ENCODE results near the gene GNE.

GNE gene

DNA sequence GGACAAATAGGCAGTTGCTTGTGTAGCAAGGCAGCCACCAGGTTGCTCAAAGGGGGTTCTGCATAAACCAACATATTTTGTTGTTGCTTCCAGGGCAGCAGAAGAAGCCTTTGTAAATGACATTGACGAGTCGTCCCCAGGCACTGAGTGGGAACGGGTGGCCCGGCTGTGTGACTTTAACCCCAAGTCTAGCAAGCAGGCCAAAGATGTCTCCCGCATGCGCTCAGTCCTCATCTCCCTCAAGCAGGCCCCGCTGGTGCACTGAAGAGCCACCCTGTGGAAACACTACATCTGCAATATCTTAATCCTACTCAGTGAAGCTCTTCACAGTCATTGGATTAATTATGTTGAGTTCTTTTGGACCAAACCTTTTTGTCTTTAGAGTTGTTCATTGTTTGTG, 46.7 kb downstream of the GNE start:
- Mint-ChIP-seq H3K9me3 (no peaks in the 10 kb centered on the region), H3K27ac (no peak overlapping the region), H3K27me3 (no peaks in the 10 kb centered on the region), H3K36me3 (peaks cover 69% of the 10 kb centered on the region), H3K4me1 (peaks cover 46% of the 10 kb centered on the region), H3K4me3 (no peak overlapping the region)
- DNase-seq, result no peak
- CTCF ChIA-PET, result no interaction called here

DNA sequence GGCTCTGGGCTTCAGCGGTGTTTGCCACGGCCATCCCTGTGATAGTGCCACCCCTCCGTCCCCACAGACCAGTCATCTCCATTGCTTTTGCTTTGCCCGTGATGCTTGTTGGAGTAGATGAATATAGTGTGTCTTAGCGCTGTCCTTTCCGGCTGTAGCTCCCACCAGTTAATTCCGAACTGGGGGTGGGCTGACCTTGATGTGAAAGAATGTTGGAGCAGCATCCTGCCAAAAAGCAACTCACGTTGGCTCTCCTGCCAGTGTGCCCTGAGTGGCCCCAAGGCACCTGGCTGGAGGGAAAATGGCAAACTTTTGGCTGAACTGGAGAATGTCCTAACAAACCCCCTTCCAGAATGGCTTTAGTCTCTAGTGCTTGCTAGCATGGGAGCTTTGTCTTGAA, 47.5 kb downstream of the GNE start:
- CTCF ChIA-PET, result no interaction called here
- no peaks in the 10 kb centered on the region for H3K9me3 Mint-ChIP-seq
- H3K36me3 Mint-ChIP-seq, result peaks cover 70% of the 10 kb centered on the region
- H3K27me3 Mint-ChIP-seq, result no peaks in the 10 kb centered on the region
- H3K27ac Mint-ChIP-seq, result no peak overlapping the region
- no peak overlapping the region for H3K4me3 Mint-ChIP-seq
- no peak for DNase-seq
- H3K4me1 Mint-ChIP-seq, result peaks cover 45% of the 10 kb centered on the region

- Mint-ChIP-seq H3K36me3 (peaks cover 73% of the 10 kb centered on the region), H3K9me3 (no peaks in the 10 kb centered on the region), H3K4me1 (peaks cover 36% of the 10 kb centered on the region), H3K4me3 (no peak overlapping the region), H3K27ac (peak overlapping the region; percentile 68), H3K27me3 (no peaks in the 10 kb centered on the region)
- no peak for DNase-seq
- CTCF ChIA-PET, result interaction anchor here (0.9 to 1.3 kb wide), 2 partner anchors 19 to 106 kb away, joined by 4 read pairs; no protein-coding TSS in a partner anchor
These were observed 49.6 kb downstream of the GNE start for GRCh38 chr9:36208521-36209253.

GRCh38 chr9:36207546-36208012, 50.7 kb downstream of the GNE start:
- Mint-ChIP-seq H3K4me3 (no peak overlapping the region), H3K36me3 (peaks cover 77% of the 10 kb centered on the region), H3K4me1 (peaks cover 31% of the 10 kb centered on the region), H3K27me3 (no peaks in the 10 kb centered on the region), H3K27ac (peak overlapping the region; percentile 44), H3K9me3 (no peaks in the 10 kb centered on the region)
- CTCF ChIA-PET, result interaction anchor here (0.8 to 1.7 kb wide), 3 partner anchors 16 to 108 kb away, joined by 3 to 7 read pairs (median 4); partner anchors contain the start of gene CLTA
- no peak for DNase-seq

DNA sequence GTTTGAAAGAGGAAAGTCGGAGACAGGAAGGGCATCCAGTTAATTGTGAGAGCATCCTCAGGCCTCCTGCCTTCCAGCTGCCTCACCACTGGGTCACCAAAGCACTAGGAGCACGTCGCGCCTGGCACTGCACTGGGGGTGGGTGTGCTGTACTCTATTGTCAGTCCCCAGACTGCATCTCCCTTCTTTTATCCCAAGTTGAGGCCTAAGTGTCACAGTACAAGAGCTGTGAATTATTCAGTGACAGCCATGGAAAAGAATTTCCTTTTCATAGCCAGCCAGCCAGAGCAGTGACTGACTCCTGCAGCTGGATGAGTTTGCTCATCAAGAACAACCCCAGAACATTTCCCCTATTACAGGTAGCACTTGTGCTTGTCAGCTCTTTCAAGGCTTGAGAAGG, 51.2 kb downstream of the GNE start:
- Mint-ChIP-seq H3K4me3 (no peak overlapping the region), H3K27me3 (no peaks in the 10 kb centered on the region), H3K4me1 (peaks cover 31% of the 10 kb centered on the region), H3K9me3 (no peaks in the 10 kb centered on the region), H3K27ac (no peak overlapping the region), H3K36me3 (peaks cover 80% of the 10 kb centered on the region)
- DNase-seq, result no peak
- CTCF ChIA-PET, result interaction anchor here (0.8 to 1.7 kb wide), 2 partner anchors 16 to 108 kb away, joined by 3 to 7 read pairs; partner anchors contain the start of gene CLTA

DNA sequence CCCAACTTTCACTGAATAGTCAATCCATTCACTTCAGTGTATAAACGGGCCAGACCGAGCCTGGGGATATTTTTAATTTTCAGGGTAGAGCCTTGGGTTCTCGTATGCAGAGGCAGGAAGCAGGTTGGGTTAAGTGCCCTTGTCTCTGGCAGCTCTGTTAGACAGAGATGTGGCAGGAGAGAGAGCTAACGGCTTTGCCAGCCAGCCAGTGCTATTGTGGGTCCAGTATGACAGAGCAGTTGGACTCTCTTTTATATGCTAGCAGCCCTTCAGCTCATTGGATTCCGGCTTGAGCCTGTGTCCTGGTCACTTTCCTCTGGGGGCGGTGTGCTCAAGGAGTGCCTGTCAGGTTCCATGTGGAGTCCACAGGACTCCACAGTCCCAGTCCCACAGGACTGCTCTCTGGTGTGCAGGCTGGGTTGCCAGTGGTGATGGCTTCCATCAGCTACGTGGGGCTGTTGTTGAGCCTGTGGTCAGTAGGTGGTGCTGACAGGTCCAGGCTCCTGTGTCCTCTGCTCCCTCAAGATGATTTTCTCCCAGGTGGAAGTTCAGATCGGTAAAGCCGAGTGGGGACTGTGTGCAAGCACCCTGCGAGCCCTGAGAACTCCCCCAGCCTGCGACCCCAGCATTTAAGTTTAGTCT, 53.2 kb downstream of the GNE start:
- Mint-ChIP-seq H3K9me3 (no peaks in the 10 kb centered on the region), H3K36me3 (peaks cover 65% of the 10 kb centered on the region), H3K4me1 (peaks cover 31% of the 10 kb centered on the region), H3K27me3 (no peaks in the 10 kb centered on the region), H3K27ac (no peak overlapping the region), H3K4me3 (no peak overlapping the region)
- DNase-seq, result no peak
- CTCF ChIA-PET, result interaction anchor here (0.7 to 0.9 kb wide), 2 partner anchors 16 to 44 kb away, joined by 3 read pairs; no protein-coding TSS in a partner anchor

DNA sequence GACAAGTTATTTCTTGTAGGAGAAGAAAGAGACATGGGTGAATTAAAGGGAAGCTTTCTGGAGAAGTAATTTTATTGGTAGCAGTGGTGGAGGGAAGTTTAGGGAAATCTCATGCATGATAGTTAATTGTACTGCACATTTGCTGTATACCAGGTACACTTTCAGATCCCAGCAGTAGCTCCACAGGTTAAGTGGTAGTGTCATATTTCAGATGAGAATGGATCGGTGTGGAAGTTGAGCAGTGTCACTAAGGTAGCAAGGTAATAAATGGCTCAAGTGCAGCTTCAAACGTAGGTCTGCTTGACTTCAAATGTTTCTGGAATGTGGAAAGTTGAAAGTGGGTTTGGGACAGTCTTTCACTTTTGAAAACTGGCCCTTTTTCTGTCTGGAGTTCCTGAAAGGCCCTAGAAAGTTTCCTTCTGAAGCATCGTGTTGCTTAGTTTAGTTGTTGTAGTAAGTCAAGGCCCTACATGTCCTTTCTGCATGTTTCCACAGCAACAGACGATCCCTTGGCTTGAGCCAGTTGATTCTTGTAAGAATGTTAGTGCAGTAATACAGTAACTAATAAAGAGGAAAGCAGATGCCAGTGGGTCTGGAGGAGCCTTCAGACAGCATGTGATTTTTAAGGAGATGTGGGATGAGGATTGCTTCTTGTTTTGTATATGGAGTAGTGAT, 63.8 kb downstream of the GNE start:
- DNase-seq, result no peak
- H3K27ac Mint-ChIP-seq, result no peak overlapping the region
- H3K27me3 Mint-ChIP-seq, result no peaks in the 10 kb centered on the region

DNA sequence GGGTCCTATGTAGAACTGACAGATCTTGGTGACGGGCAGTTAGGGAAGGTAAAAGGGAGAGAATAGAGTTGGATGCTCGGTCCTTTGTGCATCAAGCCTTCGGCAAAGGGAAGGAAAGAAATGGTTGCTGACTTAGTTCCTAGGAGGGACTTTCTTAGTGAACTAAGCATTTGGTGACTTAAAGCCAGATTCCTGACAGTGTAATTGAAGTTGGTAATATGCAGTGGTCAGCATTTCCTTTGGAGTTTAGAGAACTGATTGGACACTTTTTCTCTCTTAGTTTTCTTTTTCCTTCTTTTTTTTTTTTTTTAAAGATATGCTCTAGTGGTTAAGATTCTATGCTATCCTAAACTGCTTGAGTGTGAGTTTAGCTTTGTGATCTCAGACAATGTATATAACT, 65.2 kb downstream of the GNE start:
- Mint-ChIP-seq H3K9me3 (no peaks in the 10 kb centered on the region), H3K4me3 (peak overlapping the region; percentile 92), H3K27ac (peak overlapping the region; percentile 38), H3K4me1 (peaks cover 50% of the 10 kb centered on the region), H3K36me3 (peaks cover 35% of the 10 kb centered on the region), H3K27me3 (peaks cover 6% of the 10 kb centered on the region)
- CTCF ChIA-PET, result interaction anchor here (1.2 to 2.1 kb wide), 2 partner anchors 89 to 136 kb away, joined by 3 to 5 read pairs; no protein-coding TSS in a partner anchor
- DNase-seq, result no peak

More for the DNA sequence above, 63.8 kb downstream of the GNE start:
- H3K9me3 Mint-ChIP-seq, result no peaks in the 10 kb centered on the region
- CTCF ChIA-PET, result interaction anchor here (0.8 to 2.1 kb wide), 2 partner anchors 8 to 134 kb away, joined by 3 to 5 read pairs; no protein-coding TSS in a partner anchor
- H3K4me3 Mint-ChIP-seq, result peak overlapping the region; percentile 16
- peaks cover 39% of the 10 kb centered on the region for H3K36me3 Mint-ChIP-seq
- H3K4me1 Mint-ChIP-seq, result peaks cover 49% of the 10 kb centered on the region

DNA sequence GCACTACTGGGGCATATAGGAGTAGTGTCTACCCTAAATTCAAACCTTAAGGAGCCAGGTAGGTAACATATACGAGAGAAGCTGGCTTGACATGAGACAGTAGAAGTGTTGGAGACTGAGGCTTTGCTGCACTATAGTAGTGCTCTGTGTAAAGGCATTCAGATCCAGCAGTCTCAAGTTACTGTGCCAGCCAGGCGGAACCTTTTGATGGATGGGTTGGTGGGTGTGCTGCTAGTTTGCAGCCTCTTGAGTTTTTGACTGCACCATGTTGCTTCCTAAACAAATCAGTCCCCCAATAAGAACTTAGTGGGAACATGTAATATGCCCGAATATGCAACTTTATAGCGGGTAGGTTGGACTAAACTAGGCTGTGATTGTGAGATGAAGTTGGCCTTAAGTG, 66.1 kb downstream of the GNE start:
- Mint-ChIP-seq H3K36me3 (peaks cover 30% of the 10 kb centered on the region), H3K9me3 (no peaks in the 10 kb centered on the region), H3K4me1 (peaks cover 49% of the 10 kb centered on the region), H3K4me3 (peak overlapping the region; percentile 92), H3K27ac (no peak overlapping the region), H3K27me3 (peaks cover 14% of the 10 kb centered on the region)
- no peak for DNase-seq
- CTCF ChIA-PET, result interaction anchor here (0.9 to 2.1 kb wide), 4 partner anchors 11 to 137 kb away, joined by 3 to 7 read pairs (median 4); no protein-coding TSS in a partner anchor

DNA sequence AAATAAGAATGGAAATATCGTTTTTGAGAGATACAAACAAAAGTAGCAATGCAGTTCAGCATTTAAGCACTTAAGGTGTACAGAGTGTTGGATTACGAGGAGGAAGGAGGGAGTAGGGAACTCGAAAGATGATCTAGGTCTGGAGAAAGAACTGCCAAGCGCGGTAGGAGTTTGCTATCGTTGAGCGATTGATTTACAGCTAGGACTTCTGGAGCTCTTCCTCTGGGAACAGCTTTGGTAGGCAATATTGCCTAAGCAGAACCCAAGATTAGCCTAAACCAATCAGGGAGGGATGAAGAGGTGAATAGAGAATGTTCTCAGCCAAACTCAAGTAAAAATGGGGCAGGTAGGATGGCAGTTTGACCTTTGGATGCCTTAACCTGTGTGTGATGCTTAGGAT, 66.6 kb downstream of the GNE start:
- H3K27me3 Mint-ChIP-seq, result peaks cover 14% of the 10 kb centered on the region
- no peaks in the 10 kb centered on the region for H3K9me3 Mint-ChIP-seq
- CTCF ChIA-PET, result interaction anchor here (0.9 to 3.1 kb wide), 7 partner anchors 11 to 537 kb away, joined by 3 to 18 read pairs (median 4); no protein-coding TSS in a partner anchor
- H3K4me3 Mint-ChIP-seq, result peak overlapping the region; percentile 92
- peaks cover 48% of the 10 kb centered on the region for H3K4me1 Mint-ChIP-seq
- no peak for DNase-seq
- peaks cover 28% of the 10 kb centered on the region for H3K36me3 Mint-ChIP-seq
- H3K27ac Mint-ChIP-seq, result peak overlapping the region; percentile 91

- DNase-seq, result peak; percentile 66
- CTCF ChIA-PET, result interaction anchor here (0.8 to 3.1 kb wide), 12 partner anchors 9 to 538 kb away, joined by 3 to 18 read pairs (median 4); no protein-coding TSS in a partner anchor
- Mint-ChIP-seq H3K4me3 (peak overlapping the region; percentile 92), H3K27me3 (peaks cover 15% of the 10 kb centered on the region), H3K36me3 (peaks cover 26% of the 10 kb centered on the region), H3K4me1 (peaks cover 48% of the 10 kb centered on the region), H3K9me3 (no peaks in the 10 kb centered on the region), H3K27ac (peak overlapping the region; percentile 91)
These were observed 67.0 kb downstream of the GNE start for GRCh38 chr9:36191290-36191645.

DNA sequence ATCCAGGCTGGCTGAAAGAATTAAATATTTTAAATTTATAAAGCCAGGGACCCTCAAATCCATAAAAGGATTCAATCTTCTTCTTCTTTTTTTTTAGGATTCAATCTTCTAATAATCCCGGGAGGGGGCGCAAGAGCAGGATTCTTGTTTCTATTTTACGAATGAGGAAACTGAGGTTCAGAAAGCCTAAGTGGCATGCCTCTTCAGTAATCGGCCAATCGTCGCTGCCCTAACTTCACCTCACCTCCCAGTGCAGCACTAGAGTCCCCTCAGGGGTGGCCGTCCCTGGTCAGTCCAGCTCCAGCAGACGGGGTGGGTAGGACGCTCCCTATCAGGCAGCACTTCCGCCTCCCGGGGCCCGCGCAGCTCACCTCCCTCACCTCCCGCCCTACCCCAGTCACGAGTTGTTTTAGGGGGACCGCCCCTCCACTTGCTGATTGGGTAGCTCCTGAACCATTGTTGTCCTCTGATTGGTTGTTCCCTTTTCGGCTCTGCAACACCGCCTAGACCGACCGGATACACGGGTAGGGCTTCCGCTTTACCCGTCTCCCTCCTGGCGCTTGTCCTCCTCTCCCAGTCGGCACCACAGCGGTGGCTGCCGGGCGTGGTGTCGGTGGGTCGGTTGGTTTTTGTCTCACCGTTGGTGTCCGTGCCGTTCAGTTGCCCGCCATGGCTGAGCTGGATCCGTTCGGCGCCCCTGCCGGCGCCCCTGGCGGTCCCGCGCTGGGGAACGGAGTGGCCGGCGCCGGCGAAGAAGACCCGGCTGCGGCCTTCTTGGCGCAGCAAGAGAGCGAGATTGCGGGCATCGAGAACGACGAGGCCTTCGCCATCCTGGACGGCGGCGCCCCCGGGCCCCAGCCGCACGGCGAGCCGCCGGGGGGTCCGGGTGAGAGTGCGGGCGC, 67.6 kb downstream of the GNE start, which contains the start of gene CLTA:
CLTA (plus strand) TSS at position 534 of the 902 bp plus-strand sequence; CDS start at position 670, 136 bp downstream.
- peaks cover 26% of the 10 kb centered on the region for H3K36me3 Mint-ChIP-seq
- peaks cover 19% of the 10 kb centered on the region for H3K27me3 Mint-ChIP-seq
- no peaks in the 10 kb centered on the region for H3K9me3 Mint-ChIP-seq
- CTCF ChIA-PET, result interaction anchor here (0.8 to 3.1 kb wide), 19 partner anchors 9 to 539 kb away, joined by 3 to 18 read pairs (median 4); partner anchors contain the start of gene GLIPR2
- peak within 1 kb of the TSS; percentile 91 for H3K27ac Mint-ChIP-seq
- H3K4me1 Mint-ChIP-seq, result peaks cover 48% of the 10 kb centered on the region
- peak; percentile 97 for DNase-seq
- H3K4me3 Mint-ChIP-seq, result peak within 1 kb of the TSS; percentile 92

DNA sequence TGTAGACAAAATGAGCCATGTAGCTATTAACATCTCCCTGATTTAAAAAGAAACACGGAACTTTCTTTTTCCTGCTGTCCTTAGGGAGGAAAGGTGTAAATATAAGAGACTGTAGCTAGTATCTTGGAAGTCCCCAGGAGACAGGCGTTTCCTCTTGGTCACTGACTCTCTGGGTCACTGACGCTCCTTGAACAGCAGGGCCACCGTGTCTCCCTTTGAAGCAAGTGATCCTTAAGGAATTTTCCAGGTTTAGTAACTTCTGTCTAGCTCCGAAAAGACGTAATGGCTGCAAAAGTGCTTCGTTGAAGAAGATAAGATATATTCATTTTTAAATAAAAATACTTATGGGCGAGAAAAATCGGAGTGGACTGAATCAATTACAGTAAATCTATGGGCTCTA, 68.3 kb downstream of the GNE start:
- DNase-seq, result no peak
- Mint-ChIP-seq H3K36me3 (peaks cover 20% of the 10 kb centered on the region), H3K4me3 (peak overlapping the region; percentile 92), H3K27ac (no peak overlapping the region), H3K4me1 (peaks cover 44% of the 10 kb centered on the region), H3K27me3 (peaks cover 19% of the 10 kb centered on the region), H3K9me3 (no peaks in the 10 kb centered on the region)
- CTCF ChIA-PET, result interaction anchor here (0.6 to 3.1 kb wide), 23 partner anchors 8 to 539 kb away, joined by 3 to 18 read pairs (median 4); partner anchors contain the start of genes CCIN and GLIPR2
